OCI-LY1 (cell line): ENCODE results near the gene PTPN3.

ENCODE experiments used
- CTCF ChIP-seq: fragments of 200-600 bp; sonication (generic), shearing (Covaris generic); IDR thresholded peaks from 2 replicates; pipeline ENCODE4 v1.5.1; 2017; ENCODE audit warnings: mild to moderate bottlenecking, antibody characterized with exemption, low read length, moderate library complexity, mixed read lengths
- EZH2 ChIP-seq: fragments of 200-600 bp; sonication (generic), shearing (Covaris generic); IDR thresholded peaks from 2 replicates; pipeline ENCODE4 v1.8.0; 2017; ENCODE audit warnings: borderline replicate concordance, mixed run types, mild to moderate bottlenecking, antibody characterized with exemption, low read length, moderate library complexity, mixed read lengths

DNA sequence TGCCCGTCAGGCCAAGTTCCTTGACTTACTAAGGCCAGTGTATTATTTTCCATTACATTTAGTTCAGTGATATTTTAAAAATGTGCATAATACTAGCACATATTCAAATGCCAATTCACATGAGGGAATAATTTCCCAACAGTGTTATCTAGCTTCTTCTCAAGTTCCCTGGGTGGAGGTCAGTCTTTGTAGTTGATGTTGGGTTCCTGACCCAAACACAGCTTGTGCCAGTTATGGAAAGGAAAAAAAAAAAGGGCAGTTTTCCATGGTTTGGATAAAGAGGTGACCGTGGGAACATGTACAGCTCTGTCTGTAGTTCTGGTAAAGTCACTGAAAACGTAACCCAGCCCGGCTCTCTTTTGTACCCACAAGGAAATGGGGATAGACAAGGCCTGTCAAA lies 11.5 kb upstream of the PTPN3 start:
- TF ChIP-seq CTCF (no peak), EZH2 (no peak)
